Aorta (tissue), 5 donors: ENCODE data around the gene RIPK3. TPM values are rescaled to one million over a fixed set of nuclear protein-coding genes. Genes with fewer than 3 reads are reported as not detected.
A peak's percentile ranks its signal among the peaks of the same experiment; 100 is the strongest.

ENCODE experiments used
- ATAC-seq: fragments of 200-7000 bp; cut with Tn5 transposase; one replicate; pipeline ENCODE4 v1.9.1; 2022; ENCODE audit warnings: moderate library complexity; ENCODE audit not compliant: low FRiP score
- DNase-seq, 2 donors: peaks; one replicate each; pipeline ENCODE4 v3.0.0-alpha.2; 2020
- H3K27ac ChIP-seq, 2 donors: one replicate each; pipeline ENCODE4 v1.5.1; 2013; ENCODE audit warnings: low read length in 2 of 2, mild to moderate bottlenecking in 2 of 2, moderate library complexity in 2 of 2, control low read depth in 1 of 2, inconsistent platforms in 1 of 2, low read depth in 1 of 2
- H3K27me3 ChIP-seq, 2 donors: one replicate each; pipeline ENCODE4 v1.6.1; 2013; ENCODE audit warnings: control low read depth in 1 of 2, low read length in 1 of 2, mild to moderate bottlenecking in 1 of 2, moderate library complexity in 1 of 2; ENCODE audit not compliant: insufficient read depth in 2 of 2, control insufficient read depth in 1 of 2
- H3K36me3 ChIP-seq, 2 donors: one replicate each; pipeline ENCODE4 v1.6.1; 2013; ENCODE audit warnings: control low read depth in 1 of 2, low read length in 1 of 2, mild to moderate bottlenecking in 1 of 2; ENCODE audit not compliant: insufficient read depth in 2 of 2, control insufficient read depth in 1 of 2
- H3K4me1 ChIP-seq, 2 donors: one replicate each; pipeline ENCODE4 v1.6.1; 2013; ENCODE audit warnings: low read length in 2 of 2, control low read depth in 1 of 2, mild to moderate bottlenecking in 1 of 2, moderate library complexity in 1 of 2; ENCODE audit not compliant: insufficient read depth in 2 of 2, control insufficient read depth in 1 of 2
- H3K4me3 ChIP-seq, 2 donors: one replicate each; pipeline ENCODE4 v1.5.1; 2013; ENCODE audit warnings: low read length in 2 of 2, control low read depth in 1 of 2, mild to moderate bottlenecking in 1 of 2
- H3K9me3 ChIP-seq: one replicate; pipeline ENCODE4 v1.6.1; 2013; ENCODE audit warnings: mild to moderate bottlenecking, low read length; ENCODE audit not compliant: control insufficient read depth
- WGBS, 2 donors: extraction: QIAGEN DNeasy Blood & Tissue Kit; methylation state at CpG; one replicate each; pipeline ENCODE4 v1.1.7; 2013; 5-methylcytosine and 5-hydroxymethylcytosine counted together
- intact Hi-C, 2 donors: fragments of 100-400 bp; cut with DNase I; formaldehyde crosslinking; loops; one replicate each; pipeline versions ENCODE4 v1.14.2 to v1.15.0; 2022
- polyA plus RNA-seq, 2 donors: library from polyadenylated mRNA; stranded (reverse); fragments of 200-250 nt; gene quantifications; one replicate each; pipeline ENCODE4 v1.2.3, GENCODE V29; 2013
- total RNA-seq, 2 donors: library from RNA; stranded (reverse); fragmentation: NEBNext Ultra II Directional; extraction: Animal tissue kit (Norgen Biotek cat#: 25700); gene quantifications; one replicate each; pipeline ENCODE4 v1.2.1, GENCODE V29; 2021
- donor health status: healthy with polysubstance abuse.
- donor health status: Bipolar disorder and iron deficiency.
- donor health status: DM: no; HTN: no; CAD: no.
- donor health status: DM: no; HTN: no; CAD: no.
- donor health status: DM: yes; HTN: yes; CAD: no.

The RIPK3 gene
- total and polyA plus RNA-seq, 4 donors: 4.0 to 15.8 (median 7.1) TPM

DNA sequence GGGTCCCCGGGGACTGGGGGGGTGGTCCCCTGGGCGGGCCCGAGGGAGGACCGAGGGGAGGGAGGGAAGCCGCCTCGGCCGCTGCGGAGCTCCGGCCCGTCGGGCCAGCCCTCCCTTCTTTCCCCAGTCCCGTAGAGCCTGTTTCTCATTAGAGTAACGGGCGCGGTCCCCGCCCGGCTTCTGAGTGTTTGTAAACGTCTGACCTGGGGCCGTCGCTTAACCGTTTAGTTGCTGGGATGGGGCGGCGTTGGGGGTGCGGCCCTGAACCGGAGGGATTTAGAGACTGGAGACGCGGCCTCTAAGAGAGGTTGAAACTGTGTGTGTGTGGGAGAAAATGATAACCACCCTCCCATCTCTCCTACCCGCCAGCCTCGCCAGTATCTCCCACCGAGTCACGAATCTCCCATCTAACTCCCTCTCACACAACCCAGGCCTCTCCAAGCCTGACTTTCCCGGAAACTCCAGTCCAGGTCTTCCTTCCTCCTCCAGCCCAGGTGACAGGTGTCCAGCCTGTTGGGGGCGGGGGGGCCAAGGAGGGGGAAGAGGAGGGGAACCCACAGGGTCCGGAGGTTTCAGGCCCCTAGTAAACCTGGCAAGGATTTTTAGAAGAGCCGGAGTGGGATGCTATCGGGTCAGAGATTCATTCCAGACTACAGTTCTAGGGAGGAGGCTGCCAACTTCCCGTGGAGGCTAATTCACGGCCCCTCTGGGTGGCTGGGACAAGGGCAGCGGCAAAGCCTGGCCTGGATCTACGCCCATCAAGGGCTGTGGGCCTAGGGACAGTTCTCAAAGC lies 27.1 kb upstream of the RIPK3 start:
- Histone ChIP-seq H3K36me3 (no peaks in the 10 kb centered on the region), H3K27ac (peak overlapping the region; percentile 73 to 90), H3K27me3 (no peaks in the 10 kb centered on the region), H3K9me3 (no peaks in the 10 kb centered on the region), H3K4me1 (no peaks in the 10 kb centered on the region), H3K4me3 (peak overlapping the region; percentile 22 to 24)
- ATAC-seq (peak; percentile 93), DNase-seq (peak; percentile 94 to 98)
- 0 to 1% methylated on average over 39 to 40 of the region's 40 CpGs for WGBS, 2 donors
- intact Hi-C loops: loop anchor here in 1 of 2 donors (1.0 to 2.0 kb wide), 3 partner anchors 63 to 220 kb away; partner anchors contain the start of genes PSME2 and RNF31

GRCh38 chr14:24366413-24366720 lies 26.6 kb upstream of the RIPK3 start:
- Histone ChIP-seq H3K9me3 (no peaks in the 10 kb centered on the region), H3K27me3 (no peaks in the 10 kb centered on the region), H3K36me3 (no peaks in the 10 kb centered on the region), H3K4me3 (no peak overlapping the region), H3K27ac (peak overlapping the region; percentile 64 to 94), H3K4me1 (no peaks in the 10 kb centered on the region)
- intact Hi-C loops: loop anchor here in 1 of 2 donors (1.0 to 2.0 kb wide), 3 partner anchors 64 to 220 kb away; partner anchors contain the start of genes PSME2 and RNF31
- no peak for DNase-seq
- no peak for ATAC-seq
- 0 to 1% methylated on average over 15 to 16 of the region's 16 CpGs for WGBS, 2 donors

- peak; percentile 74 for ATAC-seq
- Histone ChIP-seq H3K4me3 (peak overlapping the region in 1 of 2 donors; percentile 30), H3K36me3 (no peaks in the 10 kb centered on the region), H3K27me3 (no peaks in the 10 kb centered on the region), H3K9me3 (no peaks in the 10 kb centered on the region), H3K27ac (peak overlapping the region; percentile 64 to 94), H3K4me1 (no peaks in the 10 kb centered on the region)
- peak; percentile 92 to 95 for DNase-seq
- intact Hi-C loops: loop anchor here (1.0 to 2.0 kb wide), 4 partner anchors 64 to 219 kb away; partner anchors contain the start of genes PSME2 (in 1 of the 2) and RNF31 (in 1 of the 2)
- 2% methylated on average over 28 of the region's 28 CpGs for WGBS, 2 donors
Measured at GRCh38 chr14:24365600-24366412, 26.0 kb upstream of the RIPK3 start.

GRCh38 chr14:24364841-24365240 lies 25.1 kb upstream of the RIPK3 start:
- intact Hi-C loops: loop anchor here in 1 of 2 donors (2.0 kb wide), 1 partner anchor 66 kb away; no protein-coding TSS in a partner anchor
- 66 to 76% methylated on average over 1 of the region's 1 CpG for WGBS, 2 donors
- ATAC-seq (no peak), DNase-seq (no peak)
- Histone ChIP-seq H3K36me3 (no peaks in the 10 kb centered on the region), H3K27me3 (no peaks in the 10 kb centered on the region), H3K4me1 (no peaks in the 10 kb centered on the region), H3K4me3 (no peak overlapping the region), H3K9me3 (no peaks in the 10 kb centered on the region), H3K27ac (peak overlapping the region in 1 of 2 donors; percentile 14)

DNA sequence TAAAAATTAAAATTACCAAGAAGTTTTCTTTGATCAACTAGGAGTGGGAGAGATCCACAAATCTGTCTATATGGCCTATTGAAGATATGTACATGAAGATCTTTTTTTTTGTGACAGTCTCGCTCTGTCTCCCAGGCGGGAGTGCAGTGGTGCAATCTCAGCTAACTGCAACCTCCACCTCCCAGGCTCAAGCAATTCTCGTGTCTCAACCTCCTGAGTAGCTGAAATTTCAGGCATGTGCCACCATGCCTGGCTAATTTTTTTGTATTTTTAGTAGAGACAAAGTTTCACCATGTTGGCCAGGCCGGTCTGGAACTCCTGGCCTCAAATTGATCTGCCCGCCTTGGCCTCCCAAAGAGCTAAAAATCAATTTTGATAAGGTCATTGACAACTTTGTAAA lies 23.6 kb upstream of the RIPK3 start:
- Histone ChIP-seq H3K4me3 (no peak overlapping the region), H3K27ac (no peak overlapping the region), H3K36me3 (no peaks in the 10 kb centered on the region), H3K27me3 (no peaks in the 10 kb centered on the region), H3K4me1 (no peaks in the 10 kb centered on the region), H3K9me3 (no peaks in the 10 kb centered on the region)
- intact Hi-C loops: no loop called here
- WGBS, 2 donors: 93 to 98% methylated on average over 5 of the region's 5 CpGs
- no peak for ATAC-seq
- DNase-seq: no peak

DNA sequence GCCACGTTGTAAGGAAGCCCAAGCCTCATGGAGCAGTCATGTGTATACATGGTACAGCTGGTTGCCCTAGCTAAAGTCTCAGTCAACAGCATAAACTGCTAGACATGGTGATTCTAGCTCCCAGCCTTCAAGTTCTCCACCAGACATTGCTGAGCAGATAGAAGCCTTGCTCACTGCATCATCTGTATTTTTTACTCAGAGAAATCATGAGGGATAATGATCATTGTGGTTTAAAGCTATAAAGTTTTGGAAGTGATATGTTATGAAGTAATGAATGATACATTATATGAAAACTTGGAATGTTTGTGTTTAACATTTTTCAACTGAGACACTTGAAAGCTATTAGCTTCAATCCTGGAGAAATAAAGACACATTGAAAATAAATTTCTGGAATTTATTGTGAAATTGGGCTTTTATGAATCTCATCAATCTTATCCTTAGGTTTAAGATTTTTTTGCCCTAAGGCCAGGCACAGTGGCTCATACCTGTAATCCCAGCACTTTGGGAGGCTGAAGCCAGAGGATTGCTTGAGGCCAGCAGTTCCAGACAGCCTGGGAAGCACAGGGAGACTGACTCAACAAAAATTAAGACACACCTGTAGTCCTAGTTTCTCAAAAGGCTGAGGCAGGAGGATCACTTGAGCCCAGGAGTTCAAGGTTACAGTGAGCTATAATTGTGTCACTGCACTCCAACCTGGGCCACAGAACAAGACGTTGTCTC lies 22.6 kb upstream of the RIPK3 start:
- no peak overlapping the region for H3K4me3 ChIP-seq
- no peak for DNase-seq
- H3K27me3 ChIP-seq: no peaks in the 10 kb centered on the region
- H3K9me3 ChIP-seq: no peaks in the 10 kb centered on the region
- H3K36me3 ChIP-seq: no peaks in the 10 kb centered on the region
- ATAC-seq: no peak
- intact Hi-C loops: no loop called here
- H3K4me1 ChIP-seq: no peaks in the 10 kb centered on the region
- WGBS, 2 donors: 38 to 41% methylated on average over 2 of the region's 2 CpGs
- no peak overlapping the region for H3K27ac ChIP-seq

GRCh38 chr14:24361326-24361725 lies 21.5 kb upstream of the RIPK3 start:
- Histone ChIP-seq H3K27ac (no peak overlapping the region), H3K4me1 (no peaks in the 10 kb centered on the region), H3K9me3 (no peaks in the 10 kb centered on the region), H3K4me3 (no peak overlapping the region), H3K36me3 (no peaks in the 10 kb centered on the region), H3K27me3 (no peaks in the 10 kb centered on the region)
- WGBS, 2 donors: 71 to 73% methylated on average over 2 of the region's 2 CpGs
- ATAC-seq: no peak
- intact Hi-C loops: no loop called here
- DNase-seq: no peak

DNA sequence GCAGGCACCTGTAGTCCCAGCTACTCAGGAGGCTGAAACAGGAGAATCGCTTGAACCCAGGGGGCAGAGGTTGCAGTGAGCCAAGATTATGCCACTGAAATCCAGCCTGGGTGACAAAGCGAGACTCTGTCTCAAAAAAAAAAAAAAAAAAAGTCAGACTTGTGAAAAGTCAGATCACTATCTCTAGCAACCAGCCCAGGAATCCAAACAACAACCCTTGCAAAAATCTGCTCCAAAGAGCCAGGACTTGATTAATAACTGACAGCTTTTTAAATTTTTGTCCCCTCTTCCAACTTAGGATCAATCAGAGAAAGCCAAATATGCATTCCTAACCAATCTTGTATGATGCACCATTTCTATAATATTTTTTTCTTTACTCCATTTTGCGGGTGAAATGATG lies 20.5 kb upstream of the RIPK3 start:
- no peaks in the 10 kb centered on the region for H3K36me3 ChIP-seq
- no peak overlapping the region for H3K4me3 ChIP-seq
- H3K27ac ChIP-seq: no peak overlapping the region
- WGBS, 2 donors: 96 to 99% methylated on average over 3 of the region's 3 CpGs
- H3K27me3 ChIP-seq: no peaks in the 10 kb centered on the region
- H3K4me1 ChIP-seq: no peaks in the 10 kb centered on the region
- intact Hi-C loops: no loop called here
- ATAC-seq: no peak
- no peak for DNase-seq
- H3K9me3 ChIP-seq: no peaks in the 10 kb centered on the region
